DMS 273 (cell line): Measurements from ENCODE around the gene HMGB1.

ENCODE experiments used
- DNase-seq: peaks from one replicate; lab custom pipeline; 2025; ENCODE audit not compliant: unreplicated experiment; lab: John Stamatoyannopoulos, UW

Gene HMGB1

GRCh38 chr13:30435911-30436451 lies 29.8 kb downstream of the HMGB1 start:
- no peak for DNase-seq

DNA sequence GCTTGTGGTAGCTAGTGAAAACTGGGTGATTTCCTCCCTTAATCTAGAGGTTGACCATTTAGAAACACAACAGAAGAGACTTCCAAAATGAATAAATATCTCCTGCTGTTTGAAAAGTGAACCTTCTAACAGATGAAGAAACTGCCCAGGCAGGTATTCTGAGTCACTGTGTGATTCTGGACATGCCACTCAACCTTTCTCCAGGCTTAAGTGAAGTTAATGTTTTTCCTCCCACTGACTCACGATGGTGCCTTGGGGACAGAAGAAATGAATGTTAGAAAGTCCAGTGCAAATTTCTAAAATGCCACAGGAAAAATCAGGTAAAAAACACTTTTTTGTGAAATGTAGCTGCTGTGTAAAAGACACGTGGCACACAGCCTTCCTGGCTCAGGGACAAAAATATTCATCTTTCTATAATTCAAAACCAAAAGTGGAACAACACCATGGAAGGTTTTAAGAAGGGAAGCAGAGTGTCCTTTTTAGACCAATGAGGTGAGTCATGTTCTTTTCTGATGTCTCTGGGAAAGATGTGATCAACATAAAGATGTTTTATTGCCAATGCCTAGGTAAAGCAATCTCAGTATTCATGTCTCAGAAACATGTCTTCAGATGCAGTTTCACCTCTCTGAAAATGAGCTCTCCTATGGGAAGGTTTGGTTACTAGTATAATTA lies 34.3 kb downstream of the HMGB1 start:
- DNase-seq = no peak

GRCh38 chr13:30429721-30430694 lies 35.7 kb downstream of the HMGB1 start:
- DNase-seq = no peak

DNA sequence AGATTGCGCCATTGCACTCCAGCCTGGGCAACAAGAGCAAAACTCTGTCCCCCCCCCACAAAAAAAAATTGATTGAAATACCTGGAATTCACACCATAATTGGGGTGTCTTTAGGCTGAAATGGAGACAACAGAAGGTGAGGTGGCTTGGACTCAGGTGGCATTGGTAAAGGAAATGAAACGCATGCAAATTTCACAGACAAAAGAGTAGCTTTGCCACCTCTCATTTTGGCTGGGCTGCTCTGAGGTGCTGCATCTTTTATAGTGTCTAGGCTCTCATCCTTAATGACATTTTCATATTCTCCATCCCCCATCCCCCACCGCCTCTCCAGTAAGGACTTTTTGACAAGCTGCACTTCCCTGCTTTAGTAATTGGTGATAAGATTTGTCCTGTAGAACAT lies 36.5 kb downstream of the HMGB1 start:
- no peak for DNase-seq

- no peak for DNase-seq
Measured at GRCh38 chr13:30423891-30424290, 41.8 kb downstream of the HMGB1 start.

DNA sequence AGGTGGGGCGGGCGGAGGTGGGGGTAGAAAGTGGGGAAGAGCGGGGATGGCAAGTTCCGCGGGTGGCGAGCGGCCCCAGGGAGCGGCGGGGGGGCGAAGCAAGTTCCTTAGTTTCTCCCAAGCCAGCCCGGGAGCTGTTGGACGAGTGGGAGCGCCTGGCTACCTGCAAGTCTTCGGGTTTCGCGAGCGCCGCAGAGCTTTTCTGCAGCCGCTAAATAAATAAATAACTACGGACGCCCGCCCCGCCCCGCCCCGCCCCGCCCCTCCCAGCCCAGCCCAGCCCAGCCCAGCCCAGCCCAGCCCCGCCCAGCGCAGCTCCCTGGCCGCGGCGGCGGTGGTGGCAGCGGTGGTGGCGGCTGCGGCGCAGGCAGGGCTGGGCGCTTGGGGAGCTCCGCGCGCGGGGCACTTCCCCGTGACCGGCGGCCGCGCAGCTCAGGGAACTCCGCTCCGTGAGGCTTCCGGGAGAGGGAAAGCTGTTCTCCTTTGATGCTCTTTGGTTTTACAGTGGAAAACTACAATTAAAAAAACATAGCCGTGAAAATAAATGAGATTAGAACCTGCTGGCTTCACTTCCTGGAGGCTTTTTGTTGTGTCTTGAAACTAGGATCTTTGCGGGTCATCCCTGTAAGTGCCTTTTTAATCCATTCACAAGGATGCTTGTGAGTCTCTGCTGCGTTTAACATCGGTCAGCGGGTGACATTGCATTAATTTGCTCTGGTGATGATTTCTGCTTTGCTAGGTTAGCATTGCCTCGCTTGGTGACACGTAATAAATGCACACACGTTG lies 43.5 kb downstream of the HMGB1 start, which contains the start of gene UBE2L5:
Gene UBE2L5, plus strand, starts transcription at position 440 of the 786 bp plus-strand sequence. CDS start 5,498 bp downstream, outside the sequence.
- DNase-seq = peak; percentile 76

DNA sequence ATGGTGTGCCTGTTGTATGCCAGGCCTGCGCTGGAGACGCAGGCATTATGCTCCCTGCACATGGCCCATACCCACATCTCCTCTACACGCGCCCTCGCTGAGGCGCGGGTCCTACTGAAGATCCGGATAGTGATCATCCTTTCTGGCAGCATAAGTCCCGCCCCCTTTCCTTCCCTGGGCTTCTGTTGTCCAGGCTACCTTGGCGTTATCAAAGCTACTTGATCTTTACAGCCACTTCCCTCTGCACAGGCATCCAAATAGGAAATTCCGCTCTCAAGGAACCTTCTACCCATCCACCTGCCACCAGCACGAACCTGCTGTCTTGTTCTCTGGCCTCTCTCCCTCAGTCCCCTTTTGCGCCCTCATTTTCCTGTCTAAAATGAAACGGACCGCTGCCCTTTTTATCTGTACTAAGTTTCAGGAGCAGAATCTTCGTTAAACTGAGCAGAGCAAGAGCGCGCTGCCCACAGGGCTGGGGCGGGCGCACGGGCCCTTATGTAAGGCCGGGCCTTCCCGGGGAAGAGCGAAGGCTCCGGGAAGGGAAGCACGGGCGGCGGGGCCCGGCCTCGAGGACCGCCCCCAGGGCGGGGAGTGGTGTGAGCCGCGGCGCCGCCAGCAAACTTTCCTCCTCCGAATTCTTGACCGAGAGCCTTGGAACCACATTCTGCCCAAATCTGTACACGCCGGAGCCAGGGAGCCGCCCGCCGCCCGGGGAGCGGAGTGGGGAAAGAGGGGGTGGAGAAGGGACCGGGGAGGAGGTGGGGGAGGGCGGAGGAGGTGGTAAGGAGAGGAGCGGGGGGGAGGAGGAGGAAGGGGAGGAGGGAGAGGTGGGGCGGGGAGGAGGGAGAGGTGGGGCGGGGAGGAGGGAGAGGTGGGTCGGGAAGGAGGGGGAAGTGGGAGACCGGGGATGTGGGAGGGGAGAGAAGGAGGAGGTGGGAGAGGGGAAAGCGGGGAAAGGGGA lies 44.4 kb downstream of the HMGB1 start:
- peak; percentile 80 for DNase-seq

DNA sequence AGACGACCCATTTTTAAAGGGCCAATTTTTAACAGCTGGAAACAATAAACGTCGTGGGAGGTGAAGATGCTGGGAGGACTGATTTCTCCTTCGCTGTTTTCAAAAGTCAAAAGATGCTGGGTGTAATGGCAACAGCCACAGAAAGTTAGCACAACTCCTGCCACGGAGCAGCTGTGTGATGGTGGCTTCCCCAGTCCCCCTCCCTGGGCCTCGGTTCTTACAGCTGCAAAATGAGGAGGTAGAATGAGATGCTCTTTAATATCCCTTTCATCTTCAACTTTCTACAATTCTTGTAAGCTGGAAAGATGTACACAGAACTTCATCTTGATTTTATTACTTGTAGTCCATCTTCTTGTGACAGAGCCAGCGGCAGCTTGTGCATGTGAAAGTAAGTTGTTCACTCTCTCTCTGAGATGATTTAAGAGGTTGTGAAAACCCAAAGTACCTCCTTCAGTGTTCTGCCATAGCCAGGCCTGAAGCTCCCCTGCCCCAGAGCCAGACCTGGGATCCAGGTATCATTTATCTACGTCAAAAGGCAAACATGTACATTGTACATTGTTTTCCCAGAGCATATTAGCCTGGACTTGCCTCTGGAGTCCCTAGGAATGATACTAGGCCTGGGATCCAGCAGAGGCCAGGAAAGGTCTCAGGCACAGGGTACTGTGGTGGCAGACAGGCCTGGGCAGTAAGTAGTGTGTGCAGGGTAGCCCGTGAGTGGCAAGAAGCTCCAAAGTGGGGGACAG lies 46.8 kb downstream of the HMGB1 start:
- DNase-seq = no peak

GRCh38 chr13:30418075-30418716 lies 47.5 kb downstream of the HMGB1 start:
- no peak for DNase-seq

GRCh38 chr13:30416471-30416870 lies 49.3 kb downstream of the HMGB1 start:
- no peak for DNase-seq

DNA sequence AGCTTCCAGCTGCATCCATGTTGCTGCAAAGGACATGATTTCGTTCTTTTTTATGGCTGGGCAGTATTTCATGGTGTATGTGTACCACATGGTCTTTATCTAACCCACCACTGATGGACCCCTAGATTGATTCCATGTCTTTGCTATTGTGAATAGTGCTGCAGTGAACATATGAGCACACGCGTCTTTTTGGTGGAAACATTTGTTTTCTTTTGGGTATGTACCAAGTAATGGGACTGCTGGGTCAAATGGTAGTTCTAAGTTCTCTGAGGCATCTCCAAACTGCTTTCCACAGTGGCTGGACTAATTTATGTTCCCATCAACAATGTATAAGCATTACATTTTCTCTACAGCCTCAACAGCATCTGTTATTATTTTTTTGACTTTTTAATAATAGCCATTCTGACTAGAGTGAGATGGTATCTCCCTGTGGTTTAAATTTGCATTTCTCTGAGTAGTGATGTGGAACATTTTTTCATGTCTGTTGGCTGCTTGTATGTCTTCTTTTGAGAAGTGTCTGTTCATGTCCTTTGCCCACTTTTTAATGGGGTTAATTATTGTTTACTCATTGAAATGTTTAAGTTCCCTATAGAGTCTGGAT lies 50.2 kb downstream of the HMGB1 start:
- DNase-seq = no peak

- DNase-seq = no peak
Measured at GRCh38 chr13:30413842-30414241, 51.9 kb downstream of the HMGB1 start.

DNA sequence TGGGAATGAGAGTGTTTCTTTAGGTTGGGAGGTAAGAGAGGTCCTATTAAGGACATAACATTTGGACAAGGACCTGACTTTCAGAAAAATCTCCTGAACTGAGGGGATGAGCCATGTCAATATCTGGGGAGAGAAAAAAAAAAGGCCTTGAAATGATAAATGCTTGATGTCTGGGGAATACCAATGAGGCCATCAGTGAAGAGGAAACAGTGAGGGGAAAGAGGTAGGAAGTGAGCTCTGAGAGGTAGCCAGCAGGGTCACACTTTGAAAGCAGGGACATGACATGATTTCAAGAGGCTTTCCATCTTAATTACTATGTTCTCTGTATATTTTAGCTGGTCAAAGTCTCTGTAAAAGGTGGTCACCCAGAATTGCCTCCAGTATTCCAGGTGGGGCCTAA lies 53.4 kb downstream of the HMGB1 start:
- no peak for DNase-seq

GRCh38 chr13:30410705-30411125 lies 55.0 kb downstream of the HMGB1 start:
- DNase-seq = no peak

GRCh38 chr13:30409886-30410704 lies 55.6 kb downstream of the HMGB1 start:
- DNase-seq = no peak

DNA sequence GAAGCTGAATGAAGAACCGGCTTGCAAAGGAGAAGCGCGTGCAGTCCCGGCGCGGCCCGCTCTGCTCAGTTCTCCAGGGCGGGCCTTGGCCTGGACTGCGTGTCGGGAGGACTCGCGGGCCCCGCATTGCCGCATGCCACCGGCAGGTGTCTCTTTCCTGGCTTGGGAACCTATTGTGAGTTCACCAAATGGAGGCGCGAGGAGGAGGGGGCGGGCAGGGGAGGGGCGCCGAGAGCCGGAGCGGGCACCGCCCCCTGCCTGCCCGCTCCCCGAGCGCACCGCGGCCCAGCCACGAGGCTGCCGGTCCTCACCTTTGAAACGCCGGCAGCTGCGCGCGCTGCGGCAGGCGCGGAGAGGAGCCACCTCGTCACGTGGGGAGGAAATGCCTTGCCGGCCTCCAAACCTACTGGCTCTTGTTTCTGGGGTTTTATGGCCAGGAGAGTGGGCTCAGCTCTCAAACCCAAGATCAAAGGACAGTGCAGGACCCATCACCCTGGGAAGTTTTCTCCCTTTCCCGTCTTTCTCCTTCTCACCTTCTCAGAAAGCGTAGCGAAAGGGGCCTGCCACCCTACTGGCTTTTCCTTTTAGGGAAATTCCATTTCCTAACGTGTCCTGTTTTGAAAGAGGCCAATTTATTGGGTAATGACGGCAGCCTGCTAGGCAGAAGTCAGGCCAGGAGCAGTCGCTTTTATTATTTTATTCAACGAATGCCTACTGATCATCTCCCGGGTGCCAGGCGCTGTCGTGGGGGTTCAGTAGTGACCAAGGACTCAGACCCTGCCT lies 57.2 kb downstream of the HMGB1 start:
- no peak for DNase-seq
